ENCODE measurements around the gene MAGED2.

DNA sequence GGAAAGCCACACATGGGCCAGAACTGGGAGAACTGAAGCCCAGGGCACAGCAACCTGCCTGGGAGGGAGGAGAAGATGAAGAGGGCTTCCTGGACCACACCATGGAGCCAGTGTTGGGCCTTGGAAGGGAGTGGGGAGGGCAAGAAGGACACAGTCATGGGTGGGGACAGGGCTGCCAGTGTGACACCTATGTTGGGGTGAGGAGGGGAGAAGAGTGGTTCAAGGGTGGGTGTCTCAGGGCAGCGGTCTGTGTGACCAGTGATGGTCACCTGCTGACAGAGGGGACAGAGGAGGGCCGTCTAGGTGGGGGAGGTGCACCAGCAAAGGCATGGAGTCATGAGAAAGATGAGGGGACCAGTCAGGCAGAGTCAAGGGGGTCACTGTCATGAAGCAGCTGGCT is 13.8 kb downstream of the MAGED2 start:
- TF ChIP-seq, protein P1, sequence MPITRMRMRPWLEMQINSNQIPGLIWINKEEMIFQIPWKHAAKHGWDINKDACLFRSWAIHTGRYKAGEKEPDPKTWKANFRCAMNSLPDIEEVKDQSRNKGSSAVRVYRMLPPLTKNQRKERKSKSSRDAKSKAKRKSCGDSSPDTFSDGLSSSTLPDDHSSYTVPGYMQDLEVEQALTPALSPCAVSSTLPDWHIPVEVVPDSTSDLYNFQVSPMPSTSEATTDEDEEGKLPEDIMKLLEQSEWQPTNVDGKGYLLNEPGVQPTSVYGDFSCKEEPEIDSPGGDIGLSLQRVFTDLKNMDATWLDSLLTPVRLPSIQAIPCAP (CRISPR knock-in tag; IDR thresholded peaks at IDR 0.05): no peak
- TF ChIP-seq CREM (CRISPR knock-in tag; IDR thresholded peaks at IDR 0.05) (no peak), NFYB (CRISPR knock-in tag; conservative IDR thresholded peaks at IDR 0.05; ENCODE audit: low read depth) (no peak), CTCF (IDR thresholded peaks at IDR 0.05) (no peak), ATF1 (CRISPR knock-in tag; IDR thresholded peaks at IDR 0.05) (no peak), SP1 (CRISPR knock-in tag; conservative IDR thresholded peaks at IDR 0.05) (no peak), MAX (CRISPR knock-in tag; IDR thresholded peaks at IDR 0.05) (no peak), USF1 (CRISPR knock-in tag; IDR thresholded peaks at IDR 0.05) (no peak), AFF4 (CRISPR knock-in tag; IDR thresholded peaks at IDR 0.05; ENCODE audit: borderline replicate concordance) (no peak), ESRRA (CRISPR knock-in tag; IDR thresholded peaks at IDR 0.05; ENCODE audit: borderline replicate concordance) (no peak), NFE2L1 (CRISPR knock-in tag; IDR thresholded peaks at IDR 0.05) (no peak)

Data from WTC11 (cell line).